GM12872 (cell line): ENCODE results near the gene EBPL.

Source experiments
- TF ChIP-seq, protein P1 (sequence below): IDR thresholded peaks from 3 replicates; pipeline ENCODE4 v1.5.1; 2011; ENCODE audit warnings: low read depth, mild to moderate bottlenecking, low read length, moderate library complexity; ENCODE audit not compliant: insufficient read depth

Gene EBPL

DNA sequence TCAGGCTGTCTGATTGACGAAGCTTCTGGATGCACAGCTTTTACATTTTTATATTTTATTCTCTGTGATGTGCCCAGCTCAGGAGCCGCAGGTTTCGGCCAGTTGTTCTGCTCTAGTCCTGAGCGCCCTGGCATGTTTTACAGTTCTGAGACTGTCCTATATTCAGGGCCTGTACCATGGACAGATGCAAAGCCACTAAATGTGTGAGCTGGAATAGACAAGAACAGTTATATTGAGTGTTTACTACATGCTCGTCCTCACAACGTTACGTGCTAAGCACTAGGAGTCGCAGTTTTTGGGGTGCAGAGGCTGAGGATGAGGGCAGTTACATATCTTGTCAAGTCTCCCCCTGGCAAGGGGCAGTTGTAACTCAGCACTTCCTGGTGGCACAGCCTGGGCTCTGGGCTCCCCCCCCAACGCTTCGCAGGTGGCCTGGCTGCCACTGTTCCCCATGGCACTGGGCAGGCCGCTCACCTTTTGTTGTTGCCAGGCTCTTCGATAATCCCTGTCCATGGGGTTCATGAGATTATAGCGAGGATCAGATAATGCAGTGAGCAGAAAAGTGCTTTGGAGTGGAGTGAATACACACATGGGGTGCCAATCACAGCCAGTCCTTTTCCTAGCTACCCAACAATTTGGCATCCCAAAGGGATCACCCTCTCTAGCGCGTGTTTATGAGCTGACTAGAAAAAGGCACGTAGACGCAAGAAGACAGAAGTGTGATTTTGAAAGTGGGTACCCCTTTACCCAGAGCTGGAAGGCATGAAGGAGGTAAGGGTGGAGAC is 39.5 kb downstream of the EBPL start:
- TF ChIP-seq, protein P1, sequence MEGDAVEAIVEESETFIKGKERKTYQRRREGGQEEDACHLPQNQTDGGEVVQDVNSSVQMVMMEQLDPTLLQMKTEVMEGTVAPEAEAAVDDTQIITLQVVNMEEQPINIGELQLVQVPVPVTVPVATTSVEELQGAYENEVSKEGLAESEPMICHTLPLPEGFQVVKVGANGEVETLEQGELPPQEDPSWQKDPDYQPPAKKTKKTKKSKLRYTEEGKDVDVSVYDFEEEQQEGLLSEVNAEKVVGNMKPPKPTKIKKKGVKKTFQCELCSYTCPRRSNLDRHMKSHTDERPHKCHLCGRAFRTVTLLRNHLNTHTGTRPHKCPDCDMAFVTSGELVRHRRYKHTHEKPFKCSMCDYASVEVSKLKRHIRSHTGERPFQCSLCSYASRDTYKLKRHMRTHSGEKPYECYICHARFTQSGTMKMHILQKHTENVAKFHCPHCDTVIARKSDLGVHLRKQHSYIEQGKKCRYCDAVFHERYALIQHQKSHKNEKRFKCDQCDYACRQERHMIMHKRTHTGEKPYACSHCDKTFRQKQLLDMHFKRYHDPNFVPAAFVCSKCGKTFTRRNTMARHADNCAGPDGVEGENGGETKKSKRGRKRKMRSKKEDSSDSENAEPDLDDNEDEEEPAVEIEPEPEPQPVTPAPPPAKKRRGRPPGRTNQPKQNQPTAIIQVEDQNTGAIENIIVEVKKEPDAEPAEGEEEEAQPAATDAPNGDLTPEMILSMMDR = no peak

DNA sequence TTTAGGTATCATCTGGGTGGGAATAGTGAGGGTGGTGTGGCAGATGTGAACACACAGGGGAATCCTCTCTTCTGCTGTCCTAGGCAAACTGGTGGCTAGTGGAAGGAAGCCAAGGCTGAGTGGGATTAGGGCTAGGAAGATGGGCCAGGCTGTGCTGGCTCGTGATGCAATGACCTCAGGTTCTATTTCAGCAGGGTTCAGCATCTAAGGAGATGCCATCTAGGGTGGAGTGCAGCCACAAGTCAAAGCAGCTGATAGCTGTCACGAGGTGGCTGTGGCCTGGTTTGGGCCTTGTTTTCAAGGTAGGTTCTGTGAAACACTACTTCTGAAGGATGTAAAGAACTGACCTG is 41.3 kb downstream of the EBPL start:
- TF ChIP-seq, protein P1 = no peak

DNA sequence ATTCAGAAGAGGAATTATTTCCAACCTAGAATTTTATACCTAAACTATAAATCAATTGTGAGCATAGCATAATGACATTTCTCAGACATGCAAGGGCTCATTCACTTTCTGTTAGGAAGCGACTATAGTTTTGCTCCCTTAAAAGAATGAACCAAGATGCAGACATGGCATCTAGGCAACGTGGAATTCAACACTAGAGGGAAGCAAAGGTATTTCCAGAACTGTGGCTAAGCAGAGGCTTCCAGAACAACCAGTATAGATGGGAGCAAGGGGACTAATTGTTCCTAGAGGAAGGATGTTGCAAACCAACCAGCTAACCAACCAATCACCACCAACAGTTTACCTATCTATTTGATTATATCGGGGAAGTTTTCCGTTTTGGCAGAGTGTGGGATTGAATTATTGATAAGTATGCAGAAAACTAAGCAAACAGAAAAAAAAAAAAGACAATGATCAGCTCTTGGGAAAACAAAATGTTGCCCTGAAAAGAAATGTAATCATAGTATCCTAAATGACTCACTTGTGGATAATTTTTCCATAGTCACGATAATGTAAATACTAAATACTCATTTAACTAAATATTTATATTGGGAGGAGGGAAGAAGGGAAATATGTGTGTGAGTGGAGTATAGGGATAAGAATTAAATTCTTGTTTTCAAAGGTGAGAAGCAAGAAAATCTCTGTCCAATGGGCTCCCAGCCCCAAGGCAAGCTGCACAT is 41.9 kb downstream of the EBPL start:
- TF ChIP-seq, protein P1 = no peak

DNA sequence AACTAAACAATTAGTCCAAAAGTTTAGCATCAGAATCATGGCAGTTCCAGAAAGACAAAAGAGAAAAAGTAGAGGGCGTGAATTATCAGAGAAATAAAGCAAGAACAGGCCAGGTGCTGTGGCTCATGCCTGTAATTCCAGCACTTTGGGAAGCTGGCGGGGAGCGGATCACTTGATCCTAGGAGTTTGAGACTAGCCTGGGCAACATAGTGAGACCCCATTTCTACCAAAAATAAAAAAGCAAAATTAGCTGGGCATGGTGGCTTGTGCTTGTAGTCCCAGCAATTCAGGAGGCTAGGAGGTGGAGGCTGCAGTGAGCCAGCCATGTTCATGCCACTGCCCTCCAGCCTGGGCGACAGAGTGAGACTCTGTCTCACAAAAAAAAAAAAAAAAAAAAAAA is 44.6 kb downstream of the EBPL start:
- TF ChIP-seq, protein P1 = no peak

DNA sequence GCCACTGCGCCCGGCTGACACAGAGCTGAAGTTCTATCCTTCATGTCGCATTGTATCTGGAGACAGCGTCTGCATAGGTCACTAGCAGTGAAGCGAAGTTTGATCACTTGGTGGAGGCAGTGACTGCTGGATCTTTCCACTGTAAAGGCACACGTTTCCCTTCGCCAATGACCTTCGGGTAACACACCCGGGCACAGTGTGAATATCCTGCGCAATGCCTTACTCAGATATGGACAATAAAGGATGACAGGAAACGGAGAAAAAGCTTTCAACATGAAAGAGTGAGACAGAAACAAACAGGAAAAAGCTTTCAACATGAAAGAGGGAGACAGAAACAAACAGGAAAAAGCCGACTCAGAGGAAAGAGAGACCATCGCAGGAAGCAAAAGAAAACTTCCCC is 45.8 kb downstream of the EBPL start:
- TF ChIP-seq, protein P1 = no peak

DNA sequence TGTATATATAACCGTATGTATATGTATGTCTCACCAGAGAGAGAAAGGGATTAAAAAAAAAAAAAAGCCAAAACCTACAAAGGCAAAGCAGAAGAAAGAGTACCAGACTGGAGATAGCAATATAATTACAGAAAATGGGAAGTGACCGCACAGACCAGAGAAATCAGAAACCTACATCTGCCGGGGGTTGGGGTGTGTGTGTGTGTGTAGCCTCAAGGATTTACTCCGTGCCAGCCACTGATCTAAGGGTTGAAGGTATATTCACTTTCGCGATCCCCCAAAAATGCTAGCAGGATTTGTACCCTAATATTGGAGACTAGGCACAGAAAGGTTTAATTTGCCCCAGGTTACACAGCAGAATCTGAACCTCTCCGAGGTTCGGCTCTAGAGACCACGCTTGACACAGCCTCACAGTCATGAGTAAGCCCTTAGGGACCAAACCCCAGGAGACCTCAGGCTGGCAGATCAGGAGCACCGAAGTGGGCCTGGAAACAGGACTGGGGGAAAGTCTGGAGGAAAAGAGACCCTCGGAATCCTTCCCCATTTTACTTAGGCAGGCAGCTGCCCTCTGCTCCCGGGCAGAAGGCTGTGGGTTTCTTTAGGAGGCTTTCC is 48.1 kb downstream of the EBPL start:
- TF ChIP-seq, protein P1 = no peak

DNA sequence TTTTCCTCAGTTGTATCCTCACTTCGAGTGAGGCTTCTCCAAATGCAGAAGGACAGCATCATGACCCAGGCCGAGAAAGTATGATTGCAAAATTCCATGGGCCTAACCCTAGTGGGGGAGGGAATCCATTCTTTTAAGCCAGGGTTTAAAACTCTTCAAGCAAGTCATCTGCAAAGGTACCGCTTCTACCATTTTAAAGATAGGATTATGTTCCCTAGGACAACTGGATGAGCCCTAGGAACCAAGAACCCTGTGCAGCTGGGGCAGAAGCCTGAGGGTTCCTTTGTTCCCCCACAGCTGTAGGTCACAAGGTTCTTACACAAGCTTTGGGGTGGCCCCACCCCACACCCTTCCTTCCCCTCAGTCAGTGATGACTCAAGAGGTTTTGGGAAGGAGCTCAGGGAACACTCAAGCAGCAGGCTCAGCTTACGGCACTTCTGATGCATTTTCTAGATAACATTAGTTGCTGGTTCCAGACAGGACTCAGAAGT is 49.4 kb downstream of the EBPL start:
- TF ChIP-seq, protein P1 = no peak
